Neural cell (in vitro differentiated cells): Measurements from ENCODE around the gene FAM193A. TPM values are rescaled to one million over a fixed set of nuclear protein-coding genes. Genes with fewer than 3 reads are reported as not detected.
"Not testable (repeated sequence)": the region's sequence is repeated elsewhere in the genome, so short reads cannot be mapped to it uniquely, and the experiment has no call there.

Source experiments
- H2AFZ ChIP-seq: fragments of 200-600, 300-800 bp; sonication (generic), shearing (Covaris generic); 2 replicates; pipeline ENCODE4 v1.6.0; 2014; ENCODE audit warnings: low read depth, mild to moderate bottlenecking, antibody characterized with exemption, low read length, moderate library complexity
- H3F3A ChIP-seq: fragments of 200-600 bp; shearing (Covaris generic); 2 replicates; pipeline ENCODE4 v1.6.1; 2016; ENCODE audit warnings: mild to moderate bottlenecking, moderate library complexity, mixed read lengths, antibody characterized with exemption, low read length; ENCODE audit not compliant: insufficient read depth, poor library complexity, severe bottlenecking
- H3K27ac ChIP-seq: fragments of 200-600, 300-800 bp; sonication (generic), shearing (Covaris generic); 2 replicates; pipeline ENCODE4 v1.5.1; 2014; ENCODE audit warnings: mild to moderate bottlenecking, low read length, moderate library complexity
- H3K27me3 ChIP-seq: fragments of 300-800, 200-600 bp; sonication (generic), shearing (Covaris generic); 2 replicates; pipeline ENCODE4 v1.6.0; 2014; ENCODE audit warnings: mild to moderate bottlenecking, low read depth, low read length, moderate library complexity; ENCODE audit not compliant: insufficient read depth
- H3K36me3 ChIP-seq: fragments of 300-800, 200-600 bp; sonication (generic), shearing (Covaris generic); 2 replicates; pipeline ENCODE4 v1.5.1; 2014; ENCODE audit warnings: mild to moderate bottlenecking, antibody characterized with exemption, low read length, moderate library complexity; ENCODE audit not compliant: insufficient read depth
- H3K4me2 ChIP-seq: fragments of 300-800, 200-600 bp; sonication (generic), shearing (Covaris generic); 2 replicates; pipeline ENCODE4 v1.6.0; 2014; ENCODE audit warnings: mild to moderate bottlenecking, low read length
- H3K4me3 ChIP-seq: fragments of 300-800, 200-600 bp; sonication (generic), shearing (Covaris generic); 2 replicates; pipeline ENCODE4 v1.5.1; 2014; ENCODE audit warnings: mild to moderate bottlenecking, low read length, moderate library complexity
- H3K79me2 ChIP-seq: fragments of 200-600 bp; shearing (Covaris generic); replicated peaks from 2 replicates; pipeline ENCODE4 v1.6.0; 2014; ENCODE audit warnings: mild to moderate bottlenecking, low read length, moderate library complexity; ENCODE audit not compliant: insufficient read depth
- H3K9ac ChIP-seq: fragments of 300-800, 200-600 bp; sonication (generic), shearing (Covaris generic); 2 replicates; pipeline ENCODE4 v1.6.1; 2016; ENCODE audit warnings: mild to moderate bottlenecking, low read length, mixed read lengths
- H3K9me2 ChIP-seq: fragments of 200-600 bp; shearing (Covaris generic); 2 replicates; pipeline ENCODE4 v1.6.1; 2016; ENCODE audit warnings: mild to moderate bottlenecking, low read length, mixed read lengths; ENCODE audit not compliant: insufficient read depth
- H3K9me3 ChIP-seq: fragments of 200-600, 300-800 bp; sonication (generic), shearing (Covaris generic); 2 replicates; pipeline ENCODE4 v1.6.1; 2016; ENCODE audit warnings: mild to moderate bottlenecking, mixed run types, low read length, moderate library complexity, mixed read lengths
- H4K20me1 ChIP-seq: fragments of 200-600 bp; shearing (Covaris generic); 2 replicates; pipeline ENCODE4 v1.6.1; 2016; ENCODE audit warnings: mild to moderate bottlenecking, mixed run types; ENCODE audit not compliant: insufficient read depth
- CTCF ChIP-seq: fragments of 450-650 bp; IDR thresholded peaks from 2 replicates; pipeline ENCODE4 v1.5.1; 2014; ENCODE audit warnings: antibody characterized with exemption, mild to moderate bottlenecking, moderate library complexity; ENCODE audit not compliant: poor library complexity, severe bottlenecking
- EP300 ChIP-seq: fragments of 450-650 bp; conservative IDR thresholded peaks from 2 replicates; pipeline ENCODE4 v1.6.1; 2014; ENCODE audit warnings: antibody characterized with exemption, mild to moderate bottlenecking, moderate library complexity; ENCODE audit not compliant: poor library complexity, severe bottlenecking
- EZH2 ChIP-seq: fragments of 200-600, 300-800 bp; shearing (Covaris generic), sonication (generic); IDR thresholded peaks from 2 replicates; pipeline ENCODE4 v1.6.1; 2014; ENCODE audit warnings: antibody characterized with exemption, low read length, borderline replicate concordance, mild to moderate bottlenecking; ENCODE audit not compliant: insufficient read depth, poor library complexity, severe bottlenecking
- MXI1 ChIP-seq: fragments of 450-650 bp; conservative IDR thresholded peaks from 2 replicates; pipeline ENCODE4 v1.6.1; 2014; ENCODE audit warnings: antibody characterized with exemption, mild to moderate bottlenecking; ENCODE audit not compliant: poor library complexity, severe bottlenecking
- POLR2AphosphoS5 ChIP-seq: IDR thresholded peaks from 2 replicates; pipeline ENCODE4 v1.6.1; 2012
- RAD21 ChIP-seq: fragments of 450-650 bp; conservative IDR thresholded peaks from 2 replicates; pipeline ENCODE4 v1.6.1; 2014; ENCODE audit warnings: antibody characterized with exemption, mild to moderate bottlenecking, moderate library complexity
- REST ChIP-seq: IDR thresholded peaks from 2 replicates; pipeline ENCODE4 v1.6.1; 2012; ENCODE audit warnings: borderline replicate concordance
- SMC3 ChIP-seq: fragments of 450-650 bp; conservative IDR thresholded peaks from 2 replicates; pipeline ENCODE4 v1.6.1; 2014; ENCODE audit warnings: antibody characterized with exemption, mild to moderate bottlenecking, moderate library complexity; ENCODE audit not compliant: poor library complexity
- polyA plus RNA-seq: library from polyadenylated mRNA; depleted of rRNA; stranded (reverse); fragments of >200 nt; gene quantifications from 2 replicates; pipeline ENCODE4 v1.2.3, GENCODE V29; 2014

FAM193A gene
- polyA plus RNA-seq, 1 donor from 2014 or later, result 11.6 TPM

GRCh38 chr4:2734612-2735011 is 198.2 kb downstream of the FAM193A start:
- Histone ChIP-seq H3F3A (no peaks in the 10 kb centered on the region), H3K9me3 (no peaks in the 10 kb centered on the region), H3K36me3 (no peaks in the 10 kb centered on the region), H3K4me2 (no peak overlapping the region), H3K9me2 (no peaks in the 10 kb centered on the region), H3K27ac (no peak overlapping the region), H2AFZ (no peak overlapping the region), H4K20me1 (no peaks in the 10 kb centered on the region), H3K79me2 (no peaks in the 10 kb centered on the region), H3K9ac (no peak overlapping the region), H3K27me3 (no peaks in the 10 kb centered on the region), H3K4me3 (no peak overlapping the region)
- TF ChIP-seq CTCF (no peak), REST (no peak), POLR2AphosphoS5 (no peak), SMC3 (no peak), EZH2 (no peak), EP300 (no peak)

DNA sequence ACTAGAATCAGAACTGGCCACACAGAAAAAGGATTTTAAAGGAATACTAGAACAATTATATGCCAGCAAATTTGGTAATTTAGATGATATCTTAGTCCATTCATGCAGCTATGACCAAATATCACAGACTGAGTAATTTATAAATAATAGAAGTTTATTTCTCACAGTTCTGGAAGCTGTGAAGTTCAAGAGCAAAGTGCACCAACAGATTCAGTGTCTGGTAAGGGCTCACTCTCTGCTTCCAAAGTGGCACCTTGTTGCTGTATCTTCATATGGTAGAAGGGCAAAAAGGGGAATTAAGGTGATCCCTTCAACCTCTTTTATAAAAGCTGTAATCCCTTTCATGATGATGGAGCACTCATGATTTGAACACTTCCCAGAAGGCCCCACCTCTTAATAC is 199.4 kb downstream of the FAM193A start:
- Histone ChIP-seq H3K4me2 (no peak overlapping the region), H3K36me3 (no peaks in the 10 kb centered on the region), H3K9me3 (no peaks in the 10 kb centered on the region), H4K20me1 (no peaks in the 10 kb centered on the region), H3K4me3 (no peak overlapping the region), H2AFZ (no peak overlapping the region), H3F3A (no peaks in the 10 kb centered on the region), H3K9me2 (no peaks in the 10 kb centered on the region), H3K79me2 (no peaks in the 10 kb centered on the region), H3K9ac (no peak overlapping the region), H3K27ac (no peak overlapping the region), H3K27me3 (no peaks in the 10 kb centered on the region)
- no peak for TF ChIP-seq EP300
- no peak for TF ChIP-seq REST
- no peak for TF ChIP-seq RAD21
- TF ChIP-seq MXI1, result no peak
- no peak for TF ChIP-seq POLR2AphosphoS5
- TF ChIP-seq CTCF, result no peak

DNA sequence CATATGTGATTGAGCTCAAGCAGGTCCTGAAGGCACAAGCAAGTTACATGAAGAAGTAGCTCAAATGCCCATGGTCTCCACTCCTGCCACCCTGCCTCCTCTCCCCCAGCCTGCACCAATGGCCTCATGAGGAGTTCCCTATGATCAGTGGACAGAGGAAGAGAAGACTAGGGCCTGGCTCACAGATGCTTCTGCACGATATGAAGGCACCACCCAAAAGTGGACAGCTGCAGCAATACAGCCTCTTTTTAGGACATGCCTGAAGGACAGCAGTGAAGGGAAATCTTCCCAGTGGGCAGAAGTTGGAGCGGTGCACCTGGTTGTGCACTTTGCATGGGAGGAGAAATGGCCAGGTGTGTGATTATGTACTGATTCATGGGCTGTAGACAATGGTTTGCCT is 201.8 kb downstream of the FAM193A start:
- H3K79me2 ChIP-seq, H3K36me3 ChIP-seq, H3K9me3 ChIP-seq, H3K9me2 ChIP-seq, H2AFZ ChIP-seq, H3K27ac ChIP-seq, H3K9ac ChIP-seq, H3K4me2 ChIP-seq, H3K27me3 ChIP-seq, H3F3A ChIP-seq, H4K20me1 ChIP-seq, H3K4me3 ChIP-seq: not testable (repeated sequence)
